ENCODE data around the gene CPXM2.

The CPXM2 gene

GRCh38 chr10:123704076-123704475, 187.5 kb downstream of the CPXM2 start:
- H3K4me3 ChIP-seq (ENCODE audit: low read depth, low read length): no peak overlapping the region

- H3K4me3 ChIP-seq (ENCODE audit: low read depth, low read length): no peak overlapping the region
These were observed 188.3 kb downstream of the CPXM2 start for GRCh38 chr10:123703195-123703790.
